ENCODE data around the gene SPN.
"Not testable (repeated sequence)": the region's sequence is repeated elsewhere in the genome, so short reads cannot be mapped to it uniquely, and the experiment has no call there.

Gene SPN

DNA sequence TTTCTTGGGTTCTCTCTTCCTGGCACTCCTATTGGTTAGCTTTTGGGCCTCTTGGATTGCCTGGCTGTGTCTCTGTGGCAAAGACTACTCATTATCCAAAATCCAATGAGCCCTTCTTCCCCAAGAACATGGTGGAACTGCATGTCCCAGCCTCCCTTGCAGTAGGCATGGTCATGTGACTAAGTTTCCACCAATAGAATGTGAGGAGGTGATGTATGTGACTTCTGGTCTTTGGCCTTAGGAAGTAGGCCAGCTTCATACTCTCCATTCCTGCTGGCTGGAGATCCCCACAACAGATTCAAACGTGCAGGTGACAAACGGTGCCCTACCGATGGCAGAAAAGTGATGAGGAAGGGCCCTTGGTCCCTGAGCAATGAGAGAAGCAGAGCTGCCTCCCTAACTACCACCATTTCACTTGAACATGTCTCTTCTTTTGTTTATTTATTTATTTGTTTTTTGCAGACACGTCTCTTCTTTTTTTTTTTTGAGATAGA lies 17.3 kb upstream of the SPN start:
- no peak for DNase-seq (ENCODE audit: low read depth in 2 of 2)

DNA sequence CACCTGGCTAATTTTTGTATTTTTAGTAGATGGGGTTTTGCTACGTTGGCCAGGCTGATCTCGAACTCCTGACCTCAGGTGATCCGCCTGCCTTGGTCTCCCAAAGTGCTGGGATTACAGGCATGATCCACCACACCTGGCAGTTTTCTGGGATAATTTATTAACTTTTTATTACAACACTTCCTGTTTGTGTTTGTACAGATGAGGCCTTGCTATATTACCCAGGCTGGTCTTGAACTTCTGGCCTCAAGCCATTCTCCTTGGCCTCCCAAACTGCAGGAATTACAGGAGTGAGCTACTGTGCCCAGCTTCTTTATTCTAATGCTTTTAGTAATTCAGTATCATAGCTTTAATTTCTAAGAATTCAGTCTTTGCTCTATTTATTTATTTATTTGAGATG lies 16.1 kb upstream of the SPN start:
- DNase-seq (ENCODE audit: low read depth in 2 of 2), result no peak

DNA sequence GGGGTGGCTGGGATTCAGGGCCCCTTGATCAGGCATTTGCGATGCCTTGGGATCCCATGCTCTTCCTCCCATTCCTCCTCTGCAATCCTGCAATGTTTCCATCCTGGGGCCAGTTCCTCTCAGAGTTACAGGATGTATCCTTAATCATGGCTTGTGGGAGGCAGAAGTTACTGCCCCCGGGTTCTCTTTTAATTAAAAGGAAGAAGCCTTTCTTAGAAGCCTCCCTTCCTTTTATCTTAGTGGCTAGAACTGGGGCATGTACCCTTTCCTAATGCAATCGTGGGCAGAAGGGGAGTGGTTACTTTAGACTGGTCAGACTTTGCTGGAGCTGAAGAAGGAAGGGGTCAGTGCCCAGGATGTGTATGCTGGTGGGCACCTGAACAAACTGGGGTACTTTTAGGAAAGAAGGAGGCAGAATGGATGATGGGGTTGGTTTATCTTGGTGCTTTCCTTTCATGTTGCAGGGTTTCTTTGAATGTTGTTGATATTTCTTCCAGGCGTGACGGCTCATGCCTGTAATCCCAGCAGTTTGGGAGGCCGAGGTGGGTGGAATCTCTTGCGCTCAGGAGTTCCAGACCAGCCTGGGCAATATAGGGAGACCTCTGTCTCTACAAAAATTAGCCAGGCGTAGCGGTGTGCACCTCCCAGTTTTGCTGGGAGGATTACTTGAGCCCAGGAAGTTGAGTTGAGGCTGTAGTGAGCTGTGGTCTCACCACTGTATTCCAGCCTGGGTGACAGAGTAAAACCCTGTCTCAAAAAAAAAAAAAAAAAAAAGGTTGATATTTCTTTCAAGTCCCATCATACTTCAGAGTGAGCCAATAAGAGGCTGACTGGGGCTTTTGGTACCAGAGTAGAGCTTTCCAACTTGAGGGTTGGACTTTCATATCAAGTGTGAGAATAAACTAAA lies 13.2 kb upstream of the SPN start:
- DNase-seq (ENCODE audit: low read depth in 2 of 2), result no peak

DNA sequence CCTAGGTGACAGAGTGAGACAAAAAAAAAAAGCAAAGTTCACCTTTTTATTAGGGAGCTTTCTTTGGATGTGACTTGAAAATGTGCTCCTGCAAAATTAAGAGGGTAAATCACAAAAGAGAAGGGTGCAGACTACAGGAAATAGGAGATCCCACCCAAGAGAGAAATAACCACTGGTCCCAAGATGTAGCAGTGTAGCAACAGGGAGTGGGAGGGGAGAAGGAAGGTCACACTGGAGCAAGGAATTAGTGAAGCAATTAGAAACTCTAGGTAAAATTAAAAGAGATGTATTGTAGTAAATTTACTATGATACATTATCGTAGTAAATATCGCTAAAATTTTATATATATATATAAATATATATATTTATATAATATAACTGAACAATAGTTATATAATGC lies 12.3 kb upstream of the SPN start:
- DNase-seq (ENCODE audit: low read depth in 2 of 2), result no peak

DNA sequence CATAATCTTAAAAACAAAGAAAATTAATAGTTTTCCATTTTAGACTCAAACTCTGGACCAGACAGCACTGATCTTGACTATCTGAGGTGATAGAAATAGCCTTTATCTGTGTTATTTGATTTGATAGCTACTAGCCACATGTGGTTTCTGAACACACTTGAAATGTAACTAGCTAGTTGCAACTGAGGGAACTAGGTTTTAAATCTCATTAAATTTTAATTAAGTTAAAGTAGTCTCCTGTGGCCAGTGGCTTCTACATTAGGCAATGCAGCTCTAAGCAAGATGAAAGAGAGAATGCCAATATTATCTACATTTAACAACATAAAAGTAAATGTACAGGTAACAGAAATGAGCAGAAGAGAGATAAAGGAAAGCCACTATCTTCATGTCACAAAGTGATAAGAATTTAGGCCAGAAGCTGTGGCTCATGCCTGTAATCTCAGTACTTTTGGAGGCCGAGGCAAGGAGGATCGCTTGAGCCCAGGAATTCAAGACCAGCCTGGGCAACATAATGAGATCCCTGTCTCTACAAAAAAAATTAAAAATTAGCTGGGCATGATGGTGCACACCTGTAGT lies 11.2 kb upstream of the SPN start:
- DNase-seq (ENCODE audit: low read depth in 2 of 2), result no peak

DNA sequence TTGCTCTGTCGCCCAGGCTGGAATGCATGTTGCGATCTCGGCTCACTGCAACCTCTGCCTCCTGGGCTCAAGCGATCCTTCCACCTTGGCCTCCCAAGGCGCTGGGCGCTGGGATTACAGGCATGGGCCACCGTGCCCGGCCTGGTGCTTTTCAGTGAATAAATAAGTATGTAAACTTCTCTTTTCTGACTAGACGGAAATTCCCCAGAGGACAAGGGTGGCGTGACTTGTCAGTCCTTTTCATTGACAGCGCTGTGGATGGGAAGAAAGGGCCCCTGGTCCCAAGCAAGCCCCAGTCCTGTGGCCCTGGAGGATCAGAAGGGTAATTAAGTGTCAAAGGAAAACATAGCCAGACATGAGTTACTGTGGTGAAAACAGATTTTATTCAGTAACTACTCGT lies 9.6 kb upstream of the SPN start:
- no peak for DNase-seq (ENCODE audit: low read depth in 2 of 2)

DNA sequence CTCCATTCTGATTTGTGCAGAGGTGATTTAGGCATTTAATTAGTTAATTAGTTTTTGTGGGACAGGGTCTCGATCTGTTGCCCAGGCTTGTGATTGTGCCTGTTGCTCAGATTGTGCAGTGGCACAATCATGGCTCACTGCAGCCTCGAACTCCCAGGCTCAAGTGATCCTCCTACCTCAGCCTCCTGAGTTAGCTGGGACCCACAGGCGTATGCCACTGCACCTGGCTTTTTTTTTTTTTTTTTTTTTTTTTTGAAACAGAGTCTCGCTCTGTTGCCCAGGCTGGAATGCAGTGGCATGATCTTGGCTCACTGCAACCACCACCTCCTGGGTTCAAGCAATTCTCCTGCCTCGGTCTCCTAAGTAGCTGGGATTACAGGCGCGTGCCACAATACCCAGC lies 9.2 kb upstream of the SPN start:
- DNase-seq (ENCODE audit: low read depth in 2 of 2), result not testable (repeated sequence)

DNA sequence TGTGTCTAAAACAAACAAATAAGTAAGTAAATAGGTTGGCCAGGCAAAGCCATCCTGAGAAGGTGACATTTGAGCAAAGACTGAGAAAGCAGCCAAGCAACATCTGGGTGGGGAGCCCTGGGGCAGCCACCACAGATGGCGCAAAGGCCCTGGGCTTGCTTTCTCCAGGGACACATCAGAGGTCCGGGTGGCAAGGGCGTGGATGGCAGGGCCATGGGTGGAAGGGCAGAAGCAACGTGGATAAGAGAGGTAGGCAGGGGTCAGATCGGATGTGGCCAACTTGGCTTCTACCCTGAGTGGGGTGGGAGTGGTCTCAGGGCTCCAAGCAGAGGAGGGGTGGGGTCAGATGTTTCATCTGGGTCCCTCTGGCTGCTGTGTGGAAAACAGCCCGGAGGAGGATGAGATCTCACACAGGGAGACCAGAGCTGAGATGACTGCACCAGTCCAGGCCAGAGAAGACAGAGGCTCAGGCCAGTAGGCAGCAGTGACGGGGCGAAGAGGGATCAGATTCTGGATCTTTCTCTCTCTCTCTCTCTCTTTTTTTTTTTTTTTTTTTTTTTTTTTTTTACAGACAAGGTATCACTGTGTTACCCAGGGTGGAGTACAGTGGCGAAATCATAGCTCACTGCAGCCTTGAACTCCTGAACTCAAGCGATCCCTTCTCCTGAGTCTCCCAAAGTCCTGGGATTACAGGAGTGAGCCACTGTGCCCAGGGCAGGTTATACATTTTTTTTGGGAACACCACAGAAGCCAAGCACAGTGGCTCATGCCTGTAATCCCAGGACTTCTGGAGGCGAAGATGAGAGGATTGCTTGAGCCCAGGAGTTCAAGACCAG lies 6.1 kb upstream of the SPN start:
- no peak for DNase-seq (ENCODE audit: low read depth in 2 of 2)

DNA sequence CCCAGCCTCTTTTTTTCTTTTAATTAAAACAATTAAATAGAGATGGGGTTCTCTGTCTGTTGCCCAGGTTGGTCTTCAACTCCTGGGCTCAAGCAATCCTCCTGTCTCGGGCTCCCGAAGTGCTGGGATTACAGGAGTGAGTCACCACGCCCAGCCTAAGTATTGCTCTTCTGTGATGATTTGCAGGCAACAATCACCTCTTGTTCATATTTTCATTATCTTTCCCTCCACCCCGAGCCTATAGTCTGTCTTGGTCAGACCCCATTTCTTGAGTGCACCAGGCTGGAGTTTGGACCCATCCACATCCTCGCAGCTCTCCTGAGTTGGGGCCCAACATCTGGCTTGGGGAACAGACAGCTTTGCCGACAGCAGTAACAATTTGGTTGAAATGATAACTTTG lies 4.3 kb upstream of the SPN start:
- DNase-seq (ENCODE audit: low read depth in 2 of 2), result no peak

DNA sequence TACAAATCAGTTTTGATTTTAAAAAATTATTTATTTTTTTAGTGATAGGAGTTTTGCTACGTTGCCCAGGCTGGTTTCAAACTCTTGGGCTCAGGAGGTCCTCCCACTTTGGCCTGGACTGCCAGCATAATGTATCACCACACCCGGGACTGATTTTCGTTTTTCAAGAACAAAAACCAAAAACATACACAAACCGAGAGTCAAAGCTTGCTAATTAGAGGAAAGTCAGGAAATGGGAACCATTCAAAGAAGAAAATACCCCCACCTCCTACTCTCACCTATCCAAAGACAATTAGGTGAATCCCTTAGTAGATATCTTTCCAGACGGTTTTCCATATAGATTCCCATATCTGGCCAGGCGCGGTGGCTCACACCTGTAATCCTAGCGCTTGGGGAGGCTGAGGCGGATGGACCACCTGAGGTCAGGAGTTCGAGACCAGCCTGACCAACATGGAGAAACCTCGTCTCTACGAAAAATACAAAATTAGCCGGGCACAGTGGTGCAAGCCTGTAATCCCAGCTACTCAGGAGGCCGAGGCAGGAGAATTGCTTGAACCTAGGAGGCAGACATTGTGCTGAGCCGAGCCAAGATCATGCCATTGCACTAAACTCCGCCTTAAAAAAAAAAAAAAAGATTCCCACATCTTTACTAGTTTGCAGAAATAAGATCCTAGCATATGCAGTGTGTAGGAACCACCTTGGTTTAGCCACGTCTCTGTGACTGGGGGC lies 883 bp upstream of the SPN start:
- no peak for DNase-seq (ENCODE audit: low read depth in 2 of 2)

DNA sequence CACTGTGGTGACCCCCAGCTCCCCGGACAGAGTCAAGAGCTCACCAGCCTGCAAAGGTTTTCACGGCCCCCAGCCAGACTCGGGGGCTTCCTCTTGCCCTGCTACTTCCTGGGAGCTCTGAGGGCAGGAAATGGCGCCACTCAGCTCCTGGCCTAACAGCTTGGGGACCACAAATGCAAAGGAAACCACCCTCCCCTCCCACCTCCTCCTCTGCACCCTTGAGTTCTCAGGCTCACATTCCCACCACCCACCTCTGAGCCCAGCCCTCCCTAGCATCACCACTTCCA lies 375 bp upstream of the SPN start:
- no peak for DNase-seq (ENCODE audit: low read depth in 2 of 2)

DNA sequence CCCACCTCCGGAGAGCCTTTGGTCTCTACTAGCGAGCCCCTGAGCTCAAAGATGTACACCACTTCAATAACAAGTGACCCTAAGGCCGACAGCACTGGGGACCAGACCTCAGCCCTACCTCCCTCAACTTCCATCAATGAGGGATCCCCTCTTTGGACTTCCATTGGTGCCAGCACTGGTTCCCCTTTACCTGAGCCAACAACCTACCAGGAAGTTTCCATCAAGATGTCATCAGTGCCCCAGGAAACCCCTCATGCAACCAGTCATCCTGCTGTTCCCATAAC lies 702 bp downstream of the SPN start:
- DNase-seq (ENCODE audit: low read depth in 2 of 2), result no peak

DNA sequence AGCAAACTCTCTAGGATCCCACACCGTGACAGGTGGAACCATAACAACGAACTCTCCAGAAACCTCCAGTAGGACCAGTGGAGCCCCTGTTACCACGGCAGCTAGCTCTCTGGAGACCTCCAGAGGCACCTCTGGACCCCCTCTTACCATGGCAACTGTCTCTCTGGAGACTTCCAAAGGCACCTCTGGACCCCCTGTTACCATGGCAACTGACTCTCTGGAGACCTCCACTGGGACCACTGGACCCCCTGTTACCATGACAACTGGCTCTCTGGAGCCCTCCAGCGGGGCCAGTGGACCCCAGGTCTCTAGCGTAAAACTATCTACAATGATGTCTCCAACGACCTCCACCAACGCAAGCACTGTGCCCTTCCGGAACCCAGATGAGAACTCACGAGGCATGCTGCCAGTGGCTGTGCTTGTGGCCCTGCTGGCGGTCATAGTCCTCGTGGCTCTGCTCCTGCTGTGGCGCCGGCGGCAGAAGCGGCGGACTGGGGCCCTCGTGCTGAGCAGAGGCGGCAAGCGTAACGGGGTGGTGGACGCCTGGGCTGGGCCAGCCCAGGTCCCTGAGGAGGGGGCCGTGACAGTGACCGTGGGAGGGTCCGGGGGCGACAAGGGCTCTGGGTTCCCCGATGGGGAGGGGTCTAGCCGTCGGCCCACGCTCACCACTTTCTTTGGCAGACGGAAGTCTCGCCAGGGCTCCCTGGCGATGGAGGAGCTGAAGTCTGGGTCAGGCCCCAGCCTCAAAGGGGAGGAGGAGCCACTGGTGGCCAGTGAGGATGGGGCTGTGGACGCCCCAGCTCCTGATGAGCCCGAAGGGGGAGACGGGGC lies 1.3 kb downstream of the SPN start:
- DNase-seq (ENCODE audit: low read depth in 2 of 2), result no peak

DNA sequence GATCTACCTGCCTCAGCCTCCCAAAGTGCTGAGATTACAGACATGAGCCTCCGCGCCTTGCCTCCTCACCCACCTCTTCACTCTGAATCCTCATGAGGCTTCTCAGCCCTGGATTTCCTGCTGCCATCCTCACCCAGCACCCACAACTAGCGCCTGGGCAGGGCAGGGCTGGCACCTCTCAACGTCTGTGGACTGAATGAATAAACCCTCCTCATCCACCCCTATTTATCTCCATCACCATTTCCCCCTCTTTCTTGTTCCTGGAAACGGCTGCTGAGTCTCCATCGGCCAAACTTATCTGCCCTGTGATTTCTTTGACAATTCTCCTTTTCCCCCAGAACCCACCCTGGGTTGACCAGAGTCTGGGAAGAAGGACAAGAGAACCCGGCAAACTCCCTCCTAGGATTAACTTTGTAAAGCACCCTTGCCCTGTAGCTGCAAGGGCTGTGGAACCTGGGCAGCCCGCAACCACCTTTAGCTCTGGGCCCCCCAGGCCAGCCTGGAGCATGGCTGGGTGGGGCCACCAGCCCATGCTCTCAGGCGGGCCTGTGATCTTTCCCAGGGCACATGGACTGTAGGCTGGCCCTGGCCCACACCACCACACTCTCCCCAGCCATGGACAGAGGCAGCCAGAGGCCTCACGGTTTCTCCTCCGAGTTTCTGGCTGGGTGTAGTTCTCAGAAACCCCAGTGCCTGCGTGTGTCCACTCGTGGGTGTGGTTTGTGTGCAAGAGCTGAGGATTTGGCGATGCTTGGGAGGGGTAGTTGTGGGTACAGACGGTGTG lies 2.4 kb downstream of the SPN start:
- no peak for DNase-seq (ENCODE audit: low read depth in 2 of 2)

DNA sequence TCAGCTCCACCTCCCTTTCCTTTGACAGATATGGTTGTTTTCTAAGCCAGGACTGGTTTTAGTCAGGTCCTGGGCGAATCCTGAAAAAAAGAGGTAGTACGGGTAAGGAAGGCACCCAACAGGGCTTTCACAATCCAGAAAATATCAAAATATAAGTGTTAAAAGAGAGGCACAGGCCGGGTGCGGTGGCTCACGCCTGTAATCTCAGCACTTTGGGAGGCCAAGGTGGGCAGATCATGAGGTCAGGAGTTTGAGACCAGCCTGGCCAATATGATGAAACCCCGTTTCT lies 4.2 kb downstream of the SPN start:
- not testable (repeated sequence) for DNase-seq (ENCODE audit: low read depth in 2 of 2)

DNA sequence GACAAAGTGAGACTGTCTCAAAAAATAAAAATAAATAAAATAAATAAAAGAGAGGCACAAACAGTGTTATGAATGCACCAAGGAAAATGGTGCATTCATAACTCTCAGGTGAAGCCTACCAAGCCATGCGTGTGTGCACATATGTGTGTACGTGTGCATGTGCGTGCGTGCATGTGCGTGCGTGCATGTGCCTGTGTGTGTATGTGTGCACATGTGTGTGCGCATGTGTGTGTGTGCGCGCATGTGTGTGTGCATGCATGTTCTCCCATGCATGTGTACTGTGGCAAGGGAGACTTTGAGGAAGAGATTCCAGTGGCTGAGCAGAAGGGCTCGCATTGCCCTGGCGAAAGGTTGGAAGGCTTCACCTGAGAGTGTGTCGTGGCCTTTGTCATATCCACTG lies 4.7 kb downstream of the SPN start:
- no peak for DNase-seq (ENCODE audit: low read depth in 2 of 2)

DNA sequence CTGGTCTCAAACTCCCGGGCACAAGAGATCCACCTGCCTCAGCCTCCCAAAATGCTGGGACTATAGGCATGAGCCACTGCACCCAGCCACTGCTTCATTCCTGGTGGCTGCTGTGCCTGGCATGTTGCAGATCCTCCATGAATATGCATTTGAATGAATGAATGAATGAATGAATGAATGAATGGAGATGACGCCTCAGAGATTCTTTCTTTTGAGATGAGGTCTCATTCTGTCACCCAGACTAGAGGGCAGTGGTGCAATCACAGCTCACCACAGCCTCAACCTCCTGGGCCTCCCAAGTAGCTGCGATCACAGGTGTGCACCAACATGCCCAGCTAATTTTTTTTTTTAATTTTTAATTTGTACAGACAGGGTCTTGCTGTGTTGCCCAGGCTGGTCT lies 5.2 kb downstream of the SPN start:
- DNase-seq (ENCODE audit: low read depth in 2 of 2), result no peak

DNA sequence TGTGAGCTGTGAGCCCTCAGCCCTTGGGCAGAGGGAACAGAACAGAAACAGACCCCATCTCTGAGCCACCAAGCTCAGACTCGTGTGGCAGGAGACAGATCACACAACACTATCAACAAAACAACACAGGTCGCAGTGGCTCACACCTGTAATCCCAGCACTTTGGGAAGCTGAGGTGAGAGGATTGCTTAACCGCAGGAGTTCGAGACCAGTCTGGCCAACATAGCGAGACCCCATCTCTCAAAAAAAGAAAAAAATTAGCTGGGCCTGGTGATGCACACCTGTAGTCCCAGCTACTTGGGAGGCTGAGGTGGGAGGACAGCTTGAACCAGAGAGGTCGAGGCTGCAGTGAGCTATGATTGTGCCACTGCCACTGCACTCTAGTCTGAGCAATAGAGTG lies 10.5 kb downstream of the SPN start:
- no peak for DNase-seq (ENCODE audit: low read depth in 2 of 2)

DNA sequence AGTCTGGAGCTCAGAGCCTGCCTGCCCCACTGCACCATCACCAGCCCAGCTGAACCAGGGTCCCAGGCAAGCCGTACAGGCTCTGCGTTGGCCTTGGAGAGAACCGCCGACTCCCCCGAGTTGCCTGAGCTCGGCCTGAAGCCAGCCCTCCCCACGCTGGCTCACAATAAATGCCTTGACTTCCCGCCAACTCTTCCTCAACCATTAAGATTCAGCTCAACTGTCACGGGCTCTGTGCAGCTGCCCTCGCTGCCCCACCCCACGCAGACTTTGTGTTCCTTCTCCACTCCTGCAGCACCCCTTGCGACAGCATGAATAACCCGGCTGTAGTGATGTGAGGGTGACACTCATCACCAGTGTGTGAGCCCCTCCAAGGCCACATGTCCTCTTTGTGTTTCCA lies 11.1 kb downstream of the SPN start:
- no peak for DNase-seq (ENCODE audit: low read depth in 2 of 2)

DNA sequence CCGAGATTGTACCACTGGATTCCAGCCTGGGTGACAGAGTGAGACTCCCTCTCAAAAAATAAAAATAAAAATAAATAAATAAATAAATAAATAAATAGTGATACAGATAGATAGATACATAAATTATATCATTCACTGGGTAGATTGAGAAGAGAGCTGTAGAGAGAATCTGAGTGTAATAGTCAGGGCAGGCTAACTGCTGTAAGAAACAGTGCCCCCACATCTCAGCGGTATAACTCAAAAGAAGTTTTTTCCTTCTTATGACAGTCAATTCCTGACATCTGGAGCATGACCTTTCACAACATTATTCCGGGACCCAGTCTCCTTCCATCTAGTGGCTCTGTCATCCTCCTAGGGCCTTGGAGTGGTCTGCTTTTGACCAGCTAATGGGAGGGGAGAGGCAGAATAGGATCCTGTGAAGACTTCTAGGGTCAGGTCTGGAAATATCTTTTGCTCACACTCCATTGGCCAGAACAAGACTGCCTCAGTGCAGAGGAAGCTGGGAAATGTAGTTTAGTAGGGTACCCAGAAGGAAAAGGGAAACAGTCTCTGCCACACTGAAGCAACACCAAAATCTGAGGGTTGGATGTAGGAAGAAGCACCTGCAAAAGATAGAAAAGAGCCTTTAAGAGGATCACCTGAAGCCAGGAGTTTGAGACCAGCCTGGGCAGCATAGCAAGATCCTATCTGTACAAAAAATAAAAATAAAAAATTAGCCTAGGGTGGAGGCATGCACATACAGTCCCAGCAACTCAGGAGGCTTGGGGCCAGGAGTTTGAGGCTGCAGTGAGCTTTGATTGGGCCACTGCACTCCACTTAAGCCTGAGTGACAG lies 13.0 kb downstream of the SPN start:
- DNase-seq (ENCODE audit: low read depth in 2 of 2), result no peak
